Central memory CD8-positive, alpha-beta T cell (primary cell): ENCODE results near the gene DEAF1.

ENCODE experiments used
- ATAC-seq: fragments of 150-1000 bp; cut with Tn5 transposase; replicated peaks from 2 replicates; pipeline ENCODE4 v1.10.0; 2022; ENCODE audit warnings: mild to moderate bottlenecking, moderate FRiP score, moderate number of reproducible peaks; ENCODE audit not compliant: poor library complexity, severe bottlenecking; ENCODE audit errors: extremely low read depth
- DNase-seq, 2 donors: peaks; one replicate each; pipeline ENCODE4 v3.0.0; 2021; ENCODE audit warnings: low spot score in 2 of 2
- H3K27ac Mint-ChIP-seq: one replicate; pipeline ENCODE4 v1.8.0; 2022; ENCODE audit warnings: low read depth, mild to moderate bottlenecking, moderate library complexity, mixed read lengths
- H3K27me3 Mint-ChIP-seq: one replicate; pipeline ENCODE4 v1.8.0; 2022; ENCODE audit warnings: mixed read lengths
- H3K36me3 Mint-ChIP-seq: one replicate; pipeline ENCODE4 v1.8.0; 2022; ENCODE audit warnings: mild to moderate bottlenecking, moderate library complexity, mixed read lengths; ENCODE audit not compliant: insufficient read depth
- H3K4me1 Mint-ChIP-seq: one replicate; pipeline ENCODE4 v1.8.0; 2022; ENCODE audit warnings: mixed read lengths
- H3K4me3 Mint-ChIP-seq: one replicate; pipeline ENCODE4 v1.8.0; 2022; ENCODE audit warnings: mild to moderate bottlenecking, moderate library complexity, mixed read lengths
- H3K9me3 Mint-ChIP-seq: one replicate; pipeline ENCODE4 v1.8.0; 2022; ENCODE audit warnings: mixed read lengths

DEAF1 gene

DNA sequence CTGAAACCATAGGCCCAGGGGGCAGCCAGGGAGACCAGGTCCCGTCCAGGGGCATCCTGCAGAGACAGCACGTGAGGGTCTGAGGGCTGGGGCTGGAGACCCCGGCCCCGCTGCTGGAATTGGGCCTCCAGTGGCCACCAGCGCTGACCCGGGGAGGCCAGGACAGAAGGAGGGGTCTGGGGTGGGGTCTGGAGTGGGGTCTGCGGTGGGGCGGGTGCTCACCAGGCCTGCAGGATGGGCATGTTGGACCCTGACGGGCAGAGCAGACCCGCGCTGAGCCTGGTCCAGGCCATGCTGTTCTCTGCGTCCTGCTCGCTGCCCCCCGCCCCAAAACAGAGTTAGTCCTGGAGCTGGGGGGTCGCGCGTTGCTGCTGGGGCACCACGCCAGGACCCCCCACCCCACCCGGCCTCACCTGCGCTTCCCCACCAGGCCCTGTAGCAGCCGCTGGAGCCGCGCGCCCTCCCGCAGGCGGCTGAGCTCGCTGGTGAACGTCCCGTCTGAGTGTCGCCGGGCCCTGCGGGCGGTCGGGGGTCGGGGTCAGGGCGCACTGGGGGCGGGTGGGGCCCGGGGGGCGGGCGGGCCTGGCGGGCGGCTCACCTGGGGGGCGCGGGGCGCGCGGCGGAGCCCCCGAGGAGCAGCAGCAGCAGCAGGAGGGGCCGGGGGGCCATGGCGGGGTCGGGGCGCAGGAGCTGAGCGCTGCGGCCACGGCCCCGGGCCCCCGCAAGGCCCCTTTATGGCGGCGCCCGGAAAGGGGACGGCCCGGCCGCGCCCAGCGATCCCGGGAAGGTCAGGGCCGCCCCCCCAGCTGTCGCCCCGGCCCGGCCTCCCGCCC is 68.3 kb downstream of the DEAF1 start, which contains the start of gene SCT:
TSS of gene SCT (minus strand) at position 707 of the 833 bp plus-strand sequence. CDS start at position 669, 38 bp downstream.
- Mint-ChIP-seq H3K9me3 (no peaks in the 10 kb centered on the region), H3K36me3 (peaks cover 17% of the 10 kb centered on the region), H3K27ac (peak within 1 kb of the TSS; percentile 91), H3K4me3 (peak within 1 kb of the TSS; percentile 66), H3K4me1 (peaks cover 22% of the 10 kb centered on the region), H3K27me3 (peaks cover 32% of the 10 kb centered on the region)
- ATAC-seq, result no peak
- no peak for DNase-seq

DNA sequence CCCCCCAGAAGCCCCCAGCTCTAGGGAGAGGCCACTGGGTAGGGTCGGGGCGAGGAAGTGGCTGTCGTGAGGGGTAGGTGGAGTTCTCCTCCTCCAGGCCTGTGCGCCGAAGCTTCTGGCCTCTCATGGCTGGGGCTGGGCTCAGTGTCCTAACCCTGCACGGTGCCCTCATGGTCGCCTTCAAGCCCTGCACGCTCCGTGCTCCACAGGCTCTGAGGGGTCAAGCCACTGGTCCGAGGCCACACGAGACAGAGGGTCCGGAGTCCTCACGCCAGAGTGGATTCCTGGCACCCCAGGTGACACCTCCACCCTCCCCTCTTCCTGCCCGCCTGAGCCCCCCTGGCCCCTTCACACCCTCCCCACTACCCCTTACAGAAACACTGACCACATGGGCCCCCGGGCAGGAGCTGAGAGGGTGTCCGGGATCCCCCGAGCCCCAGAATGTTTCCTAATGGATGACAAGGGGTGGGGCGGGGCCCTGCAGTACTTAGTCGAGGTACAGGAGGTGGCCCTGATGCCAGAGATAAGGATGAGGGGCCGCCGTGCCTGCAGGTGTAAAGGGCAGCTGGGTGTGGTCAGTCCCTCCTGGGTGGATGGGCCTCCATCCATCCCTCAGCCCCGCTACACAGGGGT is 69.3 kb downstream of the DEAF1 start:
- Mint-ChIP-seq H3K36me3 (peaks cover 18% of the 10 kb centered on the region), H3K9me3 (no peaks in the 10 kb centered on the region), H3K4me3 (no peak overlapping the region), H3K4me1 (peaks cover 22% of the 10 kb centered on the region), H3K27ac (no peak overlapping the region), H3K27me3 (peaks cover 32% of the 10 kb centered on the region)
- ATAC-seq, result no peak
- DNase-seq, result no peak

DNA sequence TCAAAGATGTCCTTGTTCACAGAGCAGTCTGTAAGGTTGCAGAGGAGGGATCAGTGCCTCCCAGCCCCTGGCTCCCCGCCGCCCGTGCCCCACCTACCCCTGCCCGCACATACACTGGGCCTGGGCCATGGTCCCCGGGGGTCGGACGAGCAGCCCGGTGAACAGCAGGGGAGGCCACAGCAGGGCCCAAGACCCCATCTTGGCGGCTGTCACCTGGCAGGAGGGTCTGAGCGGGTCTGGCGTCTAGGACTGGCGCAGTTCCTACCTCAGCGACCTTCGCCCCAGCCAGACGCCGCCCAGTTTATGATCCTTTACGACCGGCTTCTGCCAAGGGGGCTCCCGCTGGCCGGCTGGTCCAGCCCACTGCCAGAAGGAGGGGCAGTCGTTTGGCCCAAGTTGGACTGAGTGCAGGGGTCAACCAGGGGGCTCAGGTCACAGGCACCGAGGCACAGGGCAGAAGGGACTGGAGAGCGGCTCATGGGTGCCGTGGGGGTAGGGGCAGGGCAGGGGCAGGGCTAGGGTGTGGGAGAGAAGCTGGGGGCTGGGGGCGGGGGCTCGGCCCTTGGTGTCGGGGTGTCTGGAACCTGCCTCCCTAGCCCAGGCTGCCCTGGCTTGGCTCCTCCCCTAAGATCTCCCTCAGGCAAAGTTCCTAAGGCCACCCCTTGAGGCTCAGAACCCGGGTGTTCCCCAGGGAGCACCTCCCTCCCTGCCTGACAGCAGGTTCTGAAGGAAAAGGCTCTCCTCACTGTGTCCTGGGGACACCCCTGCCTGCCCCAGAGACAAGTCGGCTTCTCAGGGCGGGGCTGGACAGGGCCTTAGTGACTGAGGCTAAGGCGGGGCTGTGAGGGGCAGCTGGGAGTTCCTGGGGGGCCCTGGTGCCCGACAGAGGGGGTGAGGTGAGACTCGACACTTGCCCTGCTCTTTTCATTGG is 70.1 kb downstream of the DEAF1 start, which contains the start of gene CDHR5:
TSS of gene CDHR5 (minus strand) at position 251 of the 931 bp plus-strand sequence. CDS start at position 198, 53 bp downstream.
- Mint-ChIP-seq H3K27me3 (peaks cover 32% of the 10 kb centered on the region), H3K9me3 (no peaks in the 10 kb centered on the region)

DNA sequence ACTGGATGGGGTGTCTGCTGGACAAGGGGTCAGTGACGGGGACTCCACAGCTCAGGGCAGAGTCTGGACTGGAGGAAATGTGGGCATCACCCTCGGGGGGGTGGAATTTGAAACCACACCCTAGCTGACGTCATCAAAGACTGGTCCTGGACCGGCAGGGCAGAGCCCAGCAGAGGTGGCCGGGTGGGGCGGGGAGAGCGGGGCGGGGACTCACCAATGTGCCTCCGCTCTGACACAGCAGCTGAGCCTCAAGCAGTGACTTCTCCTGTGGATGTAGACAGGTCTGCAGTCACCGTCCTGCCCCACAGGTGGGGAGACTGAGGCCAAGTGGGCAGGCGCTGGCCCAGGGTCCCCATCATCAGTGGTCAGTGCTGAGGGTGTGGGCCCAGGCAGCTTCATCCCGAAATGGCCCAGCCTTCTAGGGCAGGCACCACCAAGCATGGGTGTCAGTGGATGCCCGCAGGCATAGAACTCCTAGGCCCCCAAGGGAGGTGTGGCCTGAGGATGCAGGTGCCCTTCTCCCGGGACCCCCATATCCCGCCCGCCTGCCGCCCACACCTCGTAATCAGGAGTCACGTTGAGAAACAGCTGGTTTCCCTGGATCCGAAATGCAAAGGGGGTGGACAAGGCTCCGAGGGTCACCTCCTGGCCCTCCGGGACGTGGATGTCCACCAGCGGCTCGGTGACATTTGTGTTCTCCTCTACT is 70.9 kb downstream of the DEAF1 start:
- no peak for ATAC-seq
- H3K27me3 Mint-ChIP-seq, result peaks cover 27% of the 10 kb centered on the region
- no peak overlapping the region for H3K27ac Mint-ChIP-seq
- H3K36me3 Mint-ChIP-seq, result peaks cover 23% of the 10 kb centered on the region
- DNase-seq, result no peak
- H3K4me1 Mint-ChIP-seq, result peaks cover 17% of the 10 kb centered on the region
- H3K4me3 Mint-ChIP-seq, result no peak overlapping the region
- no peaks in the 10 kb centered on the region for H3K9me3 Mint-ChIP-seq

More for the DNA sequence above, 70.1 kb downstream of the DEAF1 start, which contains the start of gene CDHR5:
- DNase-seq, result no peak
- Mint-ChIP-seq H3K36me3 (peaks cover 18% of the 10 kb centered on the region), H3K4me1 (peaks cover 22% of the 10 kb centered on the region), H3K27ac (no peak within 1 kb of the TSS), H3K4me3 (no peak within 1 kb of the TSS)
- no peak for ATAC-seq

DNA sequence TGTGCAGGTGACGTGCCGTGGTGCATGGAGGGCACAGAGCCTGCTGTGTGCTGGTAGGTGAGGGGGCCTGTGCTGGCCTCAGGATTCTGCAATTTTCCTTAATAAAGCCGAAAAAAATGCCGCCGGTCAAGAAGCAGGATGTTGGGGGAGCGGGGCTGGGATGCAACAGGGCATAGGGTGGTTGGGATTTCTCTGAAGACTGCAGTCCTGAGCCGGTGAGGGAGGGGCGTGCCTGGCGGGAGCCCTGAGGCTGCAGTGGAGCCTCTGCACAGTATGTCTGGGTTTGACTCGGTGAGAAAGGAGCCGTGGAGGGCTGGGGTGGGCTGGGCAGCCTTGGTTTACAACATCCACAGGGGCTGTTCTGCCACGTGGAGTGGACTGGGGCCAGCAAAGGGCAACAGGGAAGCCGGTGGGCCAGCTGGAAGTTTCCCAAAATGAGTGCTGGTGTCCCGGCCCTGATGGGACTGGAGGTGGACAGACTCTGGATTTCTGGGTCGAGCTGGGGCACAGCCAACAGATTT is 71.6 kb downstream of the DEAF1 start:
- no peaks in the 10 kb centered on the region for H3K9me3 Mint-ChIP-seq
- H3K27me3 Mint-ChIP-seq, result peaks cover 20% of the 10 kb centered on the region
- ATAC-seq (no peak), DNase-seq (no peak)
- peaks cover 23% of the 10 kb centered on the region for H3K36me3 Mint-ChIP-seq
- H3K4me1 Mint-ChIP-seq, result peaks cover 10% of the 10 kb centered on the region
- H3K27ac Mint-ChIP-seq, result no peak overlapping the region
- no peak overlapping the region for H3K4me3 Mint-ChIP-seq

DNA sequence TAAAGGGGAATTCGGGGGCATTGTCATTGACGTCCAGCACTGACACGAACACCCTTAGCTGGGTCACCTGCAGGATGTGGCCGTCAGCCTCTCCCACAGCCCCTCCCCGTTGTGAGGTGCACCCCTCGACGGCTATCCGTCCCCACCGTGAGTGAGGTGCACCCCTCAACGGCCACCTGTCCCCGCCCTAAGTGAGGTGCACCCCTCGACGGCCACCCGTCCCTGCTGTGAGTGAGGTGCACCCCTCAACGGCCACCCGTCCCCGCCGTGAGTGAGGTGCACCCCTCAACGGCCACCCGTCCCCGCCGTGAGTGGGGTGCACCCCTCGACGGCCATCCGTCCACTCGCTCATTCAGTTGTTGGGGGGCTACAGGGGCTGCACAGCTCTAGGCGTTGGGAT is 73.2 kb downstream of the DEAF1 start:
- no peak overlapping the region for H3K27ac Mint-ChIP-seq
- H3K4me3 Mint-ChIP-seq, result no peak overlapping the region
- H3K4me1 Mint-ChIP-seq, result no peaks in the 10 kb centered on the region
- H3K9me3 Mint-ChIP-seq, result no peaks in the 10 kb centered on the region
- peaks cover 9% of the 10 kb centered on the region for H3K27me3 Mint-ChIP-seq
- no peak for DNase-seq
- no peak for ATAC-seq
- peaks cover 21% of the 10 kb centered on the region for H3K36me3 Mint-ChIP-seq

DNA sequence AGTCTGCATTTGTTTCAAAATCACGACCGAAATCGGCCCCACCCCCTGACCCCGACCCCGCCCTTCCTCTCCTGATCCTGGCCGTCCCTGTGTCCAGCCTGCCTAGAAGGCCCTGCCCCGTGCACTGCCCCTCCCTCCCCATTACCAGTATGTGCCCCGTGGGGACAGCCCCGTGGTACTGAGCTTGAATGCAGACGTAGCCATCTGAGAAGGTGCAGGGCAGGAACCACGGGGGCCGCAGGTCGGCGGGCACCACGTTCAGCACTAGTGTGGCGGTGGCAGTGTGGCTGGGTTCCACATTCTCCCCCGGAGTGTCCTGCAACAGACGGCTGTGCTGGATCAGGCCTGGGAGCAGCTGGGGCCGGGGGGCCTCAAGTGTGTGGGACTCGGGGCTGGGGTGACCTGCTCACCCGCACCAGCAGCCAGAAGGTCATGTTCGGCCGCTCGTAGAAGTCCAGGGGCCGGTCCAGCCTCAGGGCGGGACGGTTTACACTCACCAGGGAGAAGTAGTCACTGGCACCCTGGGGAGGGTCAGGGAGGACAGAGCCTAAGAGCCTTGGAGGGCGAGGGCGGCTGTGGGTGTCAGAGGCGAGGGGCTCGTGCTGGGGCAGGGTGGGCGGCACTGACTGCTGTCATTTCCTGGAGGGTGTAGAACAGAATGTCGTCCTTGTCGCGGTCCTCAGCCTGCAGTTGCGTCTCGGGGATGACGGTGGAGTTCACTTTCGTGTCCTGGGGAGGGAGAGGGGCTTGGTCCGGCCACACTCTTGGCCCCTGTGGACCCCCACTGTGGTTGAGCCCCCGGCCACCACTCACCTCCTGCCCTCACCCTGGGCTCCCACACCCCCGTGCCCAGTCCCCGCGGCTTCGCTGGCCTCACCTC is 73.8 kb downstream of the DEAF1 start:
- H3K9me3 Mint-ChIP-seq, result no peaks in the 10 kb centered on the region
- H3K27me3 Mint-ChIP-seq, result peaks cover 9% of the 10 kb centered on the region
- peaks cover 18% of the 10 kb centered on the region for H3K36me3 Mint-ChIP-seq
- no peak overlapping the region for H3K4me3 Mint-ChIP-seq
- H3K4me1 Mint-ChIP-seq, result peaks cover 6% of the 10 kb centered on the region
- ATAC-seq (no peak), DNase-seq (no peak)
- H3K27ac Mint-ChIP-seq, result no peak overlapping the region

DNA sequence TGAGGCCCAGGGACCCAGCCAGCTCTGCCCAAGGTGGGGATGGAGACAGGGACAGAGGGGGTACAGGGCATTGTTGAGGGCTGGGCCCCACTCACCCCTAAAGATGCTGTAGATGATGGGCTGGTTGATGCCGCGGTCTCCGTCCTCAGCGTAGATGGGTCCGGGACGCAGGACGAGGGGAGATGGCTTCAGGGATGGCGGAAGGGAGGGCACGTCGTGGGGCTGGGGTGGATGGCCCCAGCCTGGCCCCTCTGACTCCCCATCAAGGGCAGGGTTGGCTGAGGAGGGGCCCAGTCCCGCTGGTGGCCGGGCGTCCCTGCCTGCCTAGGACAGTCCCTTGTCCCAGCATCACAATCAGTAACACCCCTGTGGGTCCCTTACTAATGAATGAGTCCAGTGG is 74.8 kb downstream of the DEAF1 start:
- no peak overlapping the region for H3K4me3 Mint-ChIP-seq
- H3K27ac Mint-ChIP-seq, result no peak overlapping the region
- DNase-seq (no peak), ATAC-seq (no peak)
- H3K36me3 Mint-ChIP-seq, result peaks cover 23% of the 10 kb centered on the region
- no peaks in the 10 kb centered on the region for H3K9me3 Mint-ChIP-seq
- peaks cover 9% of the 10 kb centered on the region for H3K27me3 Mint-ChIP-seq
- peaks cover 11% of the 10 kb centered on the region for H3K4me1 Mint-ChIP-seq

DNA sequence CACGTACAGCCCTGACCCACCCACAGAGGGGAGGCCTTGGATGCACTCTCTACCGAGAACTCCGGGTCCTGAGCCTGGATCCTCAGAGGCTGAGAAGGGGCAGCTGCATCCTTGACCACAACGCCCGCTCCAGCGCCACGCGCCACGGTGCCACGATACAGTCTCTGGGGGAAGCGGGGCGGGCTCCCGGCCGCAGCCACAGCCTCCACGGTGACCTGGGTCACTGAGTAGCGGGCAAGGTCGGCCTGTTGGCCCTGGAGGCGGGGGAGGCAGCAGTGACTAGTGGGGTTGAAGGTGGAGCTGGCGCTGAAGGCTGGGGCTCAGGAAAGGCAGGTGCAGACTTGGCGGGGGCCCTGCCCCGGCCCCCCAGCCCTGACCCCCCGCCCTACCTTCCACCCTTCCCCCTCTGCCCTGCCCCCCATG is 75.4 kb downstream of the DEAF1 start:
- H3K4me1 Mint-ChIP-seq, result peaks cover 11% of the 10 kb centered on the region
- peaks cover 9% of the 10 kb centered on the region for H3K27me3 Mint-ChIP-seq
- peaks cover 24% of the 10 kb centered on the region for H3K36me3 Mint-ChIP-seq
- H3K27ac Mint-ChIP-seq, result no peak overlapping the region
- DNase-seq (no peak), ATAC-seq (no peak)
- H3K9me3 Mint-ChIP-seq, result no peaks in the 10 kb centered on the region
- no peak overlapping the region for H3K4me3 Mint-ChIP-seq

DNA sequence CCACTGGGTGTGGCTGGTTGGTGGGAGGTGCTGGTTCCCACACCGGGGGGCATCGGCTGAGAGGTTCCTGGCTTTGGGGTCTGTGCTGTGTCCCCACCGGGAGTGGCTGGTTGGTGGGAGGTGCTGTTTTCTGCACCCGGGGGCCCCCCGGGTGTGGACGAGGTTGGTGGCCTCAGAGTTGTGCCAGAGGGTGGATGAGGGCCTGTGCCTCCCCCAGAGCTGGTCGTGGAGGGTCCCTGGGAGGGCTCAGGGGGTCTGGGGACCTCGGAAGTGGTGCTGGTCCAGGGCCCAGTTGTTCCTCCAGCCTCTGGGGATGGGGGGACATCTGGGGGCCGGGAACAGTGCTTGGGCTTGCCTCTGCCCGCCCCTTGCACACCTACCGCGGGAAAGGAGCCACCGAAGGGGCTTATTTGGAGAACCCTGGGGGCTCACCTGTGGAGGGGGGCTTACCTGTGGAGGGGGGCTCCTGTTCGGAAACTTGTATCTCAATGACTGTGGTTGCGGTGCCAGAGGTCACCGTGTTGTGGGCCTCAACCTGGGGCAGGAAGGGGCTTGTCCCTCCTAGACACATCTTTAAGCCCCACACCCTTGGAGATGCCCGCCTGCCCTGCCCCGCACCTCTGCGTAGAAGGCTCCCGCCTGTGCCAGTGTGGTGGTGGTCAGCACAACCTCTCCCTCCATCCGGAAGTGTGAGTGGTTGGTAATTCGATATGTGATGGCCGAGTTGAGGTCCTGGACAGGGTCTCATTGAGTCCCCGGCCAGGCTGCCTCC is 76.0 kb downstream of the DEAF1 start:
- no peak for DNase-seq
- Mint-ChIP-seq H3K4me1 (peaks cover 16% of the 10 kb centered on the region), H3K27ac (no peak overlapping the region), H3K4me3 (no peak overlapping the region), H3K9me3 (no peaks in the 10 kb centered on the region), H3K27me3 (peaks cover 9% of the 10 kb centered on the region), H3K36me3 (peaks cover 27% of the 10 kb centered on the region)
- ATAC-seq, result no peak
